MG63 (cell line): ENCODE data around the gene FBRS. TPM values are rescaled to one million over a fixed set of nuclear protein-coding genes. Genes with fewer than 3 reads are reported as not detected.

Source experiments
- DNase-seq: peaks from one replicate; pipeline ENCODE4 v3.0.0-alpha.2; 2020
- H3K27me3 ChIP-seq: fragments of 250-450 bp; sonication (Bioruptor Pico); 2 replicates; pipeline ENCODE4 v1.5.1; 2020; ENCODE audit warnings: mild to moderate bottlenecking, moderate library complexity
- H3K36me3 ChIP-seq: fragments of 250-450 bp; sonication (Bioruptor Pico); 2 replicates; pipeline ENCODE4 v1.5.1; 2020; ENCODE audit warnings: mild to moderate bottlenecking, moderate library complexity
- H3K4me3 ChIP-seq: fragments of 250-450 bp; sonication (Bioruptor Pico); 2 replicates; pipeline ENCODE4 v1.5.1; 2020; ENCODE audit warnings: mild to moderate bottlenecking, moderate library complexity
- H3K9me3 ChIP-seq: fragments of 250-450 bp; sonication (Bioruptor Pico); 2 replicates; pipeline ENCODE4 v1.5.1; 2020; ENCODE audit warnings: mild to moderate bottlenecking, moderate library complexity
- total RNA-seq: library from RNA; depleted of rRNA; stranded (reverse); fragments of >200 nt; shearing (Covaris generic); gene quantifications from 2 replicates; pipeline ENCODE4 v1.2.3, GENCODE V29; 2014; ENCODE audit warnings: low replicate concordance

The FBRS gene
- total RNA-seq, 1 experiment from 2014 or later, result 14.5 TPM

- Histone ChIP-seq H3K9me3 (no peaks in the 10 kb centered on the region), H3K36me3 (peaks cover 59% of the 10 kb centered on the region), H3K27me3 (no peaks in the 10 kb centered on the region), H3K4me3 (peak overlapping the region; percentile 68)
- peak; percentile 79 for DNase-seq
These were observed 688 bp downstream of the FBRS start for GRCh38 chr16:30658731-30659506.

- peak; percentile 36 for DNase-seq
- Histone ChIP-seq H3K27me3 (no peaks in the 10 kb centered on the region), H3K9me3 (no peaks in the 10 kb centered on the region), H3K36me3 (peaks cover 59% of the 10 kb centered on the region), H3K4me3 (peak overlapping the region; percentile 68)
These were observed 1.5 kb downstream of the FBRS start for GRCh38 chr16:30659507-30660423.

- H3K36me3 ChIP-seq, result peaks cover 59% of the 10 kb centered on the region
- DNase-seq, result no peak
- peak overlapping the region; percentile 68 for H3K4me3 ChIP-seq
- H3K27me3 ChIP-seq, result no peaks in the 10 kb centered on the region
- H3K9me3 ChIP-seq, result no peaks in the 10 kb centered on the region
These were observed 2.4 kb downstream of the FBRS start for GRCh38 chr16:30660424-30661261.

GRCh38 chr16:30662449-30662848 lies 4.2 kb downstream of the FBRS start:
- no peak for DNase-seq
- H3K27me3 ChIP-seq, result no peaks in the 10 kb centered on the region
- no peak overlapping the region for H3K4me3 ChIP-seq
- peaks cover 68% of the 10 kb centered on the region for H3K36me3 ChIP-seq
- no peaks in the 10 kb centered on the region for H3K9me3 ChIP-seq

- H3K36me3 ChIP-seq, result peaks cover 74% of the 10 kb centered on the region
- no peak for DNase-seq
These were observed 4.8 kb downstream of the FBRS start for GRCh38 chr16:30663038-30663437.

GRCh38 chr16:30663820-30664219 lies 5.6 kb downstream of the FBRS start:
- Histone ChIP-seq H3K9me3 (no peaks in the 10 kb centered on the region), H3K27me3 (no peaks in the 10 kb centered on the region), H3K4me3 (no peak overlapping the region), H3K36me3 (peaks cover 79% of the 10 kb centered on the region)
- no peak for DNase-seq

More at GRCh38 chr16:30663038-30663437, 4.8 kb downstream of the FBRS start:
- H3K9me3 ChIP-seq, result no peaks in the 10 kb centered on the region
- H3K4me3 ChIP-seq, result no peak overlapping the region
- no peaks in the 10 kb centered on the region for H3K27me3 ChIP-seq

- DNase-seq, result no peak
- H3K36me3 ChIP-seq, result peaks cover 83% of the 10 kb centered on the region
- no peak overlapping the region for H3K4me3 ChIP-seq
- no peaks in the 10 kb centered on the region for H3K9me3 ChIP-seq
- H3K27me3 ChIP-seq, result no peaks in the 10 kb centered on the region
These were observed 6.4 kb downstream of the FBRS start for GRCh38 chr16:30664616-30665109.

GRCh38 chr16:30665155-30665829 lies 7.1 kb downstream of the FBRS start:
- H3K9me3 ChIP-seq, result no peaks in the 10 kb centered on the region
- H3K4me3 ChIP-seq, result no peak overlapping the region
- no peak for DNase-seq
- H3K27me3 ChIP-seq, result no peaks in the 10 kb centered on the region
- peaks cover 86% of the 10 kb centered on the region for H3K36me3 ChIP-seq

GRCh38 chr16:30665830-30666190 lies 7.6 kb downstream of the FBRS start:
- no peak for DNase-seq
- no peaks in the 10 kb centered on the region for H3K9me3 ChIP-seq
- H3K36me3 ChIP-seq, result peaks cover 81% of the 10 kb centered on the region
- no peak overlapping the region for H3K4me3 ChIP-seq
- no peaks in the 10 kb centered on the region for H3K27me3 ChIP-seq

- peaks cover 72% of the 10 kb centered on the region for H3K36me3 ChIP-seq
These were observed 8.4 kb downstream of the FBRS start for GRCh38 chr16:30666681-30667080.

GRCh38 chr16:30667361-30667905 lies 9.2 kb downstream of the FBRS start:
- Histone ChIP-seq H3K36me3 (peaks cover 64% of the 10 kb centered on the region), H3K9me3 (no peaks in the 10 kb centered on the region), H3K4me3 (no peak overlapping the region), H3K27me3 (no peaks in the 10 kb centered on the region)
- no peak for DNase-seq

More at GRCh38 chr16:30666681-30667080, 8.4 kb downstream of the FBRS start:
- no peaks in the 10 kb centered on the region for H3K27me3 ChIP-seq
- no peaks in the 10 kb centered on the region for H3K9me3 ChIP-seq
- H3K4me3 ChIP-seq, result no peak overlapping the region
- DNase-seq, result no peak

- DNase-seq, result no peak
- Histone ChIP-seq H3K36me3 (peaks cover 55% of the 10 kb centered on the region), H3K4me3 (no peak overlapping the region), H3K27me3 (no peaks in the 10 kb centered on the region), H3K9me3 (no peaks in the 10 kb centered on the region)
These were observed 10.2 kb downstream of the FBRS start for GRCh38 chr16:30668393-30668792.

- Histone ChIP-seq H3K4me3 (no peak overlapping the region), H3K36me3 (peaks cover 50% of the 10 kb centered on the region), H3K27me3 (no peaks in the 10 kb centered on the region), H3K9me3 (no peaks in the 10 kb centered on the region)
- no peak for DNase-seq
These were observed 11.0 kb downstream of the FBRS start for GRCh38 chr16:30669026-30669902.

- no peaks in the 10 kb centered on the region for H3K9me3 ChIP-seq
- DNase-seq, result no peak
- H3K4me3 ChIP-seq, result no peak overlapping the region
- peaks cover 42% of the 10 kb centered on the region for H3K36me3 ChIP-seq
- H3K27me3 ChIP-seq, result no peaks in the 10 kb centered on the region
These were observed 11.9 kb downstream of the FBRS start for GRCh38 chr16:30669903-30670824.
